Trophoblast cell (in vitro differentiated cells and primary cell): Measurements from ENCODE around the gene DPYD.

Experiments used
- DNase-seq, 2 donors: peaks; one replicate each; pipeline ENCODE4 v3.0.0-alpha.2; 2016
- H2AFZ ChIP-seq: 2 replicates; pipeline ENCODE4 v1.6.1; 2013; ENCODE audit warnings: low read length, moderate library complexity, mild to moderate bottlenecking; ENCODE audit not compliant: insufficient read depth, poor library complexity
- H2AK5ac ChIP-seq: 2 replicates; pipeline ENCODE4 v1.6.1; 2013; ENCODE audit warnings: mild to moderate bottlenecking, low read length
- H2BK120ac ChIP-seq: 2 replicates; pipeline ENCODE4 v1.6.1; 2013; ENCODE audit warnings: low read length, mild to moderate bottlenecking, moderate library complexity; ENCODE audit not compliant: insufficient read depth, poor library complexity
- H2BK12ac ChIP-seq: 2 replicates; pipeline ENCODE4 v1.6.1; 2013; ENCODE audit warnings: mild to moderate bottlenecking, low read length, moderate library complexity
- H2BK5ac ChIP-seq: 2 replicates; pipeline ENCODE4 v1.6.1; 2013; ENCODE audit warnings: low read length, low read depth, moderate library complexity, mild to moderate bottlenecking; ENCODE audit not compliant: poor library complexity
- H3K14ac ChIP-seq: 2 replicates; pipeline ENCODE4 v1.6.1; 2013; ENCODE audit warnings: mild to moderate bottlenecking, low read length
- H3K18ac ChIP-seq: 2 replicates; pipeline ENCODE4 v1.6.1; 2013; ENCODE audit warnings: mild to moderate bottlenecking, low read length
- H3K23ac ChIP-seq: 2 replicates; pipeline ENCODE4 v1.6.1; 2013; ENCODE audit warnings: low read length
- H3K27ac ChIP-seq: 2 replicates; pipeline ENCODE4 v1.5.1; 2013; ENCODE audit warnings: low read depth, mild to moderate bottlenecking, inconsistent platforms, low read length, moderate library complexity
- H3K27me3 ChIP-seq: 2 replicates; pipeline ENCODE4 v1.6.1; 2013; ENCODE audit warnings: inconsistent platforms, mild to moderate bottlenecking, low read length, moderate library complexity; ENCODE audit not compliant: insufficient read depth
- H3K36me3 ChIP-seq, 2 experiments: 1 replicate in 1 of 2; 2 replicates in 1 of 2; pipeline ENCODE4 v1.6.1; 2013; ENCODE audit warnings: low read length in 2 of 2, mild to moderate bottlenecking in 2 of 2, moderate library complexity in 1 of 2; ENCODE audit not compliant: insufficient read depth in 2 of 2, control insufficient read depth in 1 of 2
- H3K4ac ChIP-seq: 2 replicates; pipeline ENCODE4 v1.6.1; 2013; ENCODE audit warnings: low read depth, mild to moderate bottlenecking, low read length, moderate library complexity
- H3K4me1 ChIP-seq, 2 experiments: 1 replicate in 1 of 2; 2 replicates in 1 of 2; pipeline ENCODE4 v1.6.1; 2013; ENCODE audit warnings: low read length in 2 of 2, mild to moderate bottlenecking in 2 of 2, moderate library complexity in 1 of 2; ENCODE audit not compliant: insufficient read depth in 2 of 2, control insufficient read depth in 1 of 2
- H3K4me2 ChIP-seq: 2 replicates; pipeline ENCODE4 v1.6.1; 2013; ENCODE audit warnings: inconsistent platforms, mild to moderate bottlenecking, low read length, moderate library complexity
- H3K4me3 ChIP-seq: 2 replicates; pipeline ENCODE4 v1.5.1; 2013; ENCODE audit warnings: mild to moderate bottlenecking, low read depth, low read length, inconsistent platforms
- H3K79me1 ChIP-seq: one replicate; pipeline ENCODE4 v1.6.1; 2013; ENCODE audit warnings: low read length
- H3K79me2 ChIP-seq: 2 replicates; pipeline ENCODE4 v1.6.1; 2013; ENCODE audit warnings: low read length, mild to moderate bottlenecking; ENCODE audit not compliant: control insufficient read depth, insufficient read depth, poor library complexity
- H3K9ac ChIP-seq: 2 replicates; pipeline ENCODE4 v1.6.1; 2013; ENCODE audit warnings: mild to moderate bottlenecking, low read length
- H3K9me3 ChIP-seq: 2 replicates; pipeline ENCODE4 v1.6.1; 2013; ENCODE audit warnings: low read depth, mild to moderate bottlenecking, control low read depth, inconsistent platforms, low read length; ENCODE audit not compliant: insufficient read depth
- H4K12ac ChIP-seq: 2 replicates; pipeline ENCODE4 v1.6.1; 2013; ENCODE audit warnings: low read depth, mild to moderate bottlenecking, low read length, moderate library complexity
- H4K8ac ChIP-seq: 2 replicates; pipeline ENCODE4 v1.6.1; 2013; ENCODE audit warnings: low read depth, mild to moderate bottlenecking, low read length, moderate library complexity
- H4K91ac ChIP-seq: one replicate; pipeline ENCODE4 v1.6.1; 2013; ENCODE audit warnings: low read depth, mild to moderate bottlenecking, low read length, moderate library complexity
- WGBS: extraction: QIAGEN DNeasy Blood & Tissue Kit; methylation state at CpG from one replicate; pipeline ENCODE4 v1.1.7; 2013; ENCODE audit warnings: missing lambda C conversion rate; ENCODE audit not compliant: insufficient read length, insufficient coverage; ENCODE audit errors: extremely low coverage; 5-methylcytosine and 5-hydroxymethylcytosine counted together

The DPYD gene

DNA sequence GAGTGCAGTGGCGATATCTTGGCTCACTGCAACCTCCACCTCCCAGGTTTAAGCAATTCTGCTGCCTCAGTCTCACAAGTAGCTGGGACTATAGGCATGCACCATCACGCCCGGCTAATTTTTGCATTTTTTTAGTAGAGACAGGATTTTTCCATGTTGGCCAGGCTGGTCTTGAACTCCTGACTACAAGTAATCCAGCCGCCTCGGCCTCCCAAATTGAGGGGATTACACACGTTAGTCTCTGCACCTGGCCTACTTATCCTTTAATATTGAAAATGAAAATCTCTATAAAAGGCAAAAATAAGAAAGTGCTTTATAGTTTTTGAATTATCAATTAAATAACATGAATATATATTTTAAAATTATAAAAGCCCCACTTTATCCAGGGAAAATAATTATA lies 190.6 kb downstream of the DPYD start:
- Histone ChIP-seq H4K8ac (no peak overlapping the region), H2BK120ac (no peak overlapping the region), H3K4ac (no peak overlapping the region), H3K79me1 (no peaks in the 10 kb centered on the region), H3K18ac (no peak overlapping the region), H3K79me2 (no peaks in the 10 kb centered on the region), H2BK5ac (no peak overlapping the region), H3K4me1 (no peaks in the 10 kb centered on the region), H2AFZ (no peak overlapping the region), H2AK5ac (no peak overlapping the region), H4K91ac (no peak overlapping the region), H3K27me3 (no peaks in the 10 kb centered on the region), H3K9ac (no peak overlapping the region), H3K23ac (no peak overlapping the region), H3K36me3 (no peaks in the 10 kb centered on the region), H4K12ac (no peak overlapping the region), H3K27ac (no peak overlapping the region), H3K4me3 (no peak overlapping the region), H3K14ac (no peak overlapping the region), H2BK12ac (no peak overlapping the region), H3K4me2 (no peak overlapping the region), H3K9me3 (no peaks in the 10 kb centered on the region)
- WGBS, result no CpG with 5 or more reads among the region's 6 CpGs
- DNase-seq, result no peak

DNA sequence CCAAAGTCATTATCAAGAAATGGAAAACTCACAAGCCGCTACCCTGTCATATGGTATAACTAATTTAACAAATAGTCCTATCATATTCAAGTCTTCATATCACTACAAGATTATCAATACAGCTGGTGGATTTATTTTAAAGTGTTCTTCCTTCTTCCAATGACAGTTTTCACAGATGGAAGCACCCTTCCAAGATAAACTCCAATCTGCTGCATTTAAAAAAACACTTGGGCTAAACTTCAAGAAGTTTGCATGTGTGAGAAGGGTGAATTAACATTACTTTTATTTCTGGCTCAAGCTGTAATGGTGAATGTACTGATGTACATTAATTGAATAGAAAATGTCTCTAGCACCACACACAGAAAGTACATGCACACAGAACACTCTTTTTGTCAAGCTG lies 192.4 kb downstream of the DPYD start:
- Histone ChIP-seq H3K27ac (no peak overlapping the region), H2BK120ac (no peak overlapping the region), H3K79me2 (no peaks in the 10 kb centered on the region), H3K27me3 (no peaks in the 10 kb centered on the region), H2BK5ac (no peak overlapping the region), H3K18ac (no peak overlapping the region), H4K12ac (no peak overlapping the region), H4K8ac (no peak overlapping the region), H3K9ac (no peak overlapping the region), H4K91ac (no peak overlapping the region), H3K4me3 (no peak overlapping the region), H3K36me3 (no peaks in the 10 kb centered on the region), H2AFZ (no peak overlapping the region), H3K23ac (no peak overlapping the region), H2AK5ac (no peak overlapping the region), H3K4ac (no peak overlapping the region), H2BK12ac (no peak overlapping the region), H3K79me1 (no peaks in the 10 kb centered on the region), H3K9me3 (no peaks in the 10 kb centered on the region), H3K14ac (no peak overlapping the region), H3K4me1 (no peaks in the 10 kb centered on the region), H3K4me2 (no peak overlapping the region)
- no CpG with 5 or more reads among the region's 1 CpG for WGBS
- DNase-seq, result no peak

DNA sequence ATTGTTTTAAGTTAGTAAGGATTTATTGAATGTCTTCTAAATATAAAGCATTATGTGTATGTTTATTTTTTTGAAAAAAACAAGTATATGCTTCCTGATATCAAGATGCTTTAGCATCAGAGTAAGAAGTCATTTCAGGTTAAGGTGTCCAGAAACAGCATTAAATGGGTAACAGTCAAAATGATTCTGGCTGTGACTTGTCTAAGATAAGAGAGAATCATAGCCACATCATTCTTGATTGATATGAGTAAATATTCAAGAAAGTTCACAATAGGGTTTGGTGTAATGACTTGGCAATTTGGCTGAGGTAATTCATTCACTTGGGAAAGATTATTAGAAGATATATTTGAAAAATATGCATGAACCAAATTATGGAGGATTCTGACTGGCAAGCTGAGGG lies 193.8 kb downstream of the DPYD start:
- Histone ChIP-seq H2BK12ac (no peak overlapping the region), H3K9ac (no peak overlapping the region), H4K8ac (no peak overlapping the region), H3K4ac (no peak overlapping the region), H3K14ac (no peak overlapping the region), H3K4me3 (no peak overlapping the region), H3K23ac (no peak overlapping the region), H3K4me2 (no peak overlapping the region), H3K18ac (no peak overlapping the region), H2BK5ac (no peak overlapping the region), H2AK5ac (no peak overlapping the region), H2BK120ac (no peak overlapping the region), H3K79me1 (no peaks in the 10 kb centered on the region), H3K27me3 (no peaks in the 10 kb centered on the region), H3K36me3 (no peaks in the 10 kb centered on the region), H3K9me3 (no peaks in the 10 kb centered on the region), H4K91ac (no peak overlapping the region), H2AFZ (no peak overlapping the region), H4K12ac (no peak overlapping the region), H3K27ac (no peak overlapping the region), H3K4me1 (no peaks in the 10 kb centered on the region), H3K79me2 (no peaks in the 10 kb centered on the region)
- no peak for DNase-seq

DNA sequence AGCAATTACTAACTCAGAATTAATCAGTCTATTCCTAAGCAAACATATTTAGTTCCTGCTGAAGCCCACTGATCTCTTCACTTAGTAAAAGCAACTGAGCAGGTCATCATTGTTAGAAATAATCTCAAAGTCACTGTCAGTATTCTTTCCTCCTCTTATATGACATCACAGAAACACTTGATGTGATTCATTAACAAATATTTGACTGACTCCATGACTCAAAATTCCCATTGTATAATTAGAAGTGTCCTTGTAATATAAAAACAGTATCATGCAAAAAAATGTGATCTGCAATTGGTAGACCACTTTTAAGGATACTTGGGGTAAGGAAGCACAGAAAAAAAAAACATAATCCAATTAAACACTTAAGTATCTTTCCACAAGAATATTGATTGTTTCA lies 194.4 kb downstream of the DPYD start:
- H3K9me3 ChIP-seq, result no peaks in the 10 kb centered on the region
- H3K4me2 ChIP-seq, result no peak overlapping the region
- H3K4ac ChIP-seq, result no peak overlapping the region
- H3K4me1 ChIP-seq, result no peaks in the 10 kb centered on the region
- H3K27me3 ChIP-seq, result no peaks in the 10 kb centered on the region
- no peak overlapping the region for H2BK120ac ChIP-seq
- H4K8ac ChIP-seq, result no peak overlapping the region
- no peak overlapping the region for H3K27ac ChIP-seq
- H4K12ac ChIP-seq, result no peak overlapping the region
- H2AK5ac ChIP-seq, result no peak overlapping the region
- H2AFZ ChIP-seq, result no peak overlapping the region
- no peak for DNase-seq
- H3K14ac ChIP-seq, result no peak overlapping the region
- no peak overlapping the region for H4K91ac ChIP-seq
- H3K18ac ChIP-seq, result no peak overlapping the region
- H3K4me3 ChIP-seq, result no peak overlapping the region
- H2BK12ac ChIP-seq, result no peak overlapping the region
- no peaks in the 10 kb centered on the region for H3K79me2 ChIP-seq
- H3K79me1 ChIP-seq, result no peaks in the 10 kb centered on the region
- no peak overlapping the region for H2BK5ac ChIP-seq
- no peaks in the 10 kb centered on the region for H3K36me3 ChIP-seq
- H3K9ac ChIP-seq, result no peak overlapping the region
- no peak overlapping the region for H3K23ac ChIP-seq

DNA sequence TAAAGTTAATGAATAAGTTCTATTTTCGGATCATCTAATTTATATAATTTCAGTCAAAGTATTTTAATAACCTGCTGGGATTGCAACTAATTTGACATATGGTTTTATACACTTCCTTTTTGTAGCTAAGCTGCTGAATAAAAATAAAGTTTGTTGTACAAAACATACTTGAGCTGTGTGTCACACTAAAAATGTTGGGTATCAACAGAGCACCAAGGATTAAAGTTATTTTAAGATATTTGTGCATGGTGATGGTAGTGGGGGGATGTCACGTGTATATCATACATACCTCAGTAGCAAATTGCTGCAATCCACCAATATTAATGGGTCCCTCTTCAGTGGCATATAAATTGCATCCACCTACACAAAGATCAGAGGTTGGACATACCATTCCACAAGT lies 199.6 kb downstream of the DPYD start:
- Histone ChIP-seq H3K14ac (no peak overlapping the region), H2BK12ac (no peak overlapping the region), H3K36me3 (no peaks in the 10 kb centered on the region), H3K9me3 (no peaks in the 10 kb centered on the region), H3K27ac (no peak overlapping the region), H3K4ac (no peak overlapping the region), H3K79me2 (no peaks in the 10 kb centered on the region), H4K8ac (no peak overlapping the region), H4K91ac (no peak overlapping the region), H3K27me3 (no peaks in the 10 kb centered on the region), H3K9ac (no peak overlapping the region), H3K4me3 (no peak overlapping the region), H3K23ac (no peak overlapping the region), H3K4me1 (no peaks in the 10 kb centered on the region), H2AK5ac (no peak overlapping the region), H2BK5ac (no peak overlapping the region), H2AFZ (no peak overlapping the region), H3K18ac (no peak overlapping the region), H3K4me2 (no peak overlapping the region), H4K12ac (no peak overlapping the region), H3K79me1 (no peaks in the 10 kb centered on the region), H2BK120ac (no peak overlapping the region)
- WGBS, result no CpG with 5 or more reads among the region's 2 CpGs
- DNase-seq, result no peak
